GM23338 (cell line): ENCODE measurements around the gene RXRA. TPM values are rescaled to one million over a fixed set of nuclear protein-coding genes. Genes with fewer than 3 reads are reported as not detected.

ENCODE experiments used
- ATAC-seq: fragments of 200-7000 bp; cut with Tn5 transposase; 3 replicates; pipeline ENCODE4 v1.9.1; 2020
- DNase-seq: peaks from one replicate; pipeline ENCODE4 v3.0.0-alpha.2; 2015; ENCODE audit warnings: low spot score
- H2AFZ ChIP-seq: fragments of 200-600 bp; sonication (generic); 2 replicates; pipeline ENCODE4 v1.8.0; 2016; ENCODE audit warnings: antibody characterized with exemption, mild to moderate bottlenecking, moderate library complexity
- H3F3A ChIP-seq: fragments of 200-600 bp; sonication (generic); replicated peaks from 2 replicates; pipeline ENCODE4 v1.8.0; 2017; ENCODE audit warnings: antibody characterized with exemption, mixed run types, low read depth
- H3K27ac ChIP-seq: fragments of 200-600 bp; sonication (generic); 2 replicates; pipeline ENCODE4 v1.6.1; 2016; ENCODE audit warnings: low read depth
- H3K27me3 ChIP-seq: fragments of 200-600 bp; sonication (generic); 2 replicates; pipeline ENCODE4 v1.8.0; 2016; ENCODE audit warnings: mild to moderate bottlenecking, mixed run types, moderate library complexity; ENCODE audit not compliant: insufficient read depth
- H3K36me3 ChIP-seq: fragments of 200-600 bp; sonication (generic); 2 replicates; pipeline ENCODE4 v1.8.0; 2016; ENCODE audit warnings: mild to moderate bottlenecking; ENCODE audit not compliant: insufficient read depth
- H3K4me1 ChIP-seq: fragments of 200-600 bp; sonication (generic); 2 replicates; pipeline ENCODE4 v1.8.0; 2016; ENCODE audit warnings: mild to moderate bottlenecking, moderate library complexity; ENCODE audit not compliant: insufficient read depth
- H3K4me2 ChIP-seq: fragments of 200-600 bp; sonication (generic); 2 replicates; pipeline ENCODE4 v1.7.1; 2017; ENCODE audit warnings: mixed run types
- H3K4me3 ChIP-seq: fragments of 200-600 bp; sonication (generic); 2 replicates; pipeline ENCODE4 v1.6.1; 2016; ENCODE audit warnings: mixed run types
- H3K79me2 ChIP-seq: fragments of 200-600 bp; sonication (generic); replicated peaks from 2 replicates; pipeline ENCODE4 v1.8.0; 2017; ENCODE audit warnings: mild to moderate bottlenecking; ENCODE audit not compliant: insufficient read depth
- H3K9me2 ChIP-seq: fragments of 200-600 bp; sonication (generic); 2 replicates; pipeline ENCODE4 v1.8.0; 2017; ENCODE audit not compliant: insufficient read depth
- H4K20me1 ChIP-seq: fragments of 200-600 bp; sonication (generic); replicated peaks from 2 replicates; pipeline ENCODE4 v1.8.0; 2017; ENCODE audit warnings: mild to moderate bottlenecking; ENCODE audit not compliant: insufficient read depth
- H3K27ac Mint-ChIP-seq: 2 replicates; pipeline ENCODE4 v1.8.0; 2020; ENCODE audit warnings: inconsistent platforms, mild to moderate bottlenecking, moderate library complexity, mixed read lengths
- H3K27me3 Mint-ChIP-seq: 3 replicates; pipeline ENCODE4 v1.8.0; 2022; ENCODE audit warnings: low read depth, mild to moderate bottlenecking, moderate library complexity, mixed read lengths, inconsistent platforms; ENCODE audit not compliant: insufficient read depth, poor library complexity
- H3K36me3 Mint-ChIP-seq: 3 replicates; pipeline ENCODE4 v1.8.0; 2021; ENCODE audit warnings: low read depth, mild to moderate bottlenecking, inconsistent platforms, moderate library complexity, mixed read lengths
- H3K4me1 Mint-ChIP-seq: 3 replicates; pipeline ENCODE4 v1.8.0; 2020; ENCODE audit warnings: mild to moderate bottlenecking, inconsistent platforms, mixed read lengths
- H3K4me3 Mint-ChIP-seq: 3 replicates; pipeline ENCODE4 v1.8.0; 2021; ENCODE audit warnings: moderate library complexity, mild to moderate bottlenecking, inconsistent platforms, mixed read lengths
- H3K9me3 Mint-ChIP-seq: 3 replicates; pipeline ENCODE4 v1.8.0; 2020; ENCODE audit warnings: moderate library complexity, mild to moderate bottlenecking, inconsistent platforms, mixed read lengths
- CREB1 ChIP-seq: fragments of 250-450 bp; sonication (Bioruptor Pico); IDR thresholded peaks from 2 replicates; pipeline ENCODE4 v1.5.0; 2020; ENCODE audit warnings: low read depth, mild to moderate bottlenecking, moderate library complexity
- CTCF ChIP-seq, 2 experiments: fragments of 200-600 bp in 1 of 2; sonication (generic) in 1 of 2; conservative IDR thresholded peaks; 2 replicates each; pipeline versions ENCODE4 v1.5.1 to v1.6.1; 2016 to 2017; ENCODE audit warnings: antibody characterized with exemption in 2 of 2, low read depth in 2 of 2, mild to moderate bottlenecking in 2 of 2, moderate library complexity in 1 of 2
- ETS1 ChIP-seq: IDR thresholded peaks from 2 replicates; pipeline ENCODE4 v1.6.1; 2016; ENCODE audit warnings: antibody characterized with exemption
- EZH2 ChIP-seq: fragments of 200-600 bp; sonication (generic); IDR thresholded peaks from one replicate; pipeline ENCODE4 v1.8.0; 2017; ENCODE audit warnings: antibody characterized with exemption, mild to moderate bottlenecking, low read depth; ENCODE audit not compliant: unreplicated experiment
- JUNB ChIP-seq: IDR thresholded peaks from one replicate; pipeline ENCODE4 v1.6.1; 2016; ENCODE audit warnings: antibody characterized with exemption; ENCODE audit not compliant: unreplicated experiment
- NANOG ChIP-seq: IDR thresholded peaks from 2 replicates; pipeline ENCODE4 v1.6.1; 2016; ENCODE audit warnings: antibody characterized with exemption, borderline replicate concordance
- REST ChIP-seq: IDR thresholded peaks from one replicate; pipeline ENCODE4 v1.6.1; 2018; ENCODE audit warnings: antibody characterized with exemption; ENCODE audit not compliant: unreplicated experiment
- STAT1 ChIP-seq: IDR thresholded peaks from one replicate; pipeline ENCODE4 v1.6.1; 2016; ENCODE audit warnings: antibody characterized with exemption; ENCODE audit not compliant: unreplicated experiment
- ZNF331 ChIP-seq: fragments of 250-450 bp; sonication (Bioruptor Pico); IDR thresholded peaks from 2 replicates; pipeline ENCODE4 v1.5.0; 2020; ENCODE audit warnings: low read depth, mild to moderate bottlenecking, moderate library complexity
- ZNF462 ChIP-seq: fragments of 250-450 bp; sonication (Bioruptor Pico); IDR thresholded peaks from 2 replicates; pipeline ENCODE4 v1.5.0; 2020; ENCODE audit warnings: mild to moderate bottlenecking, moderate library complexity
- polyA plus RNA-seq: library from polyadenylated mRNA; unstranded; fragments of >200 nt; fragmentation: Nextera tagmentation; extraction: Ambion mirVana; gene quantifications from 2 replicates; pipeline ENCODE4 v1.2.1, GENCODE V29; 2016
- total RNA-seq: library from RNA; depleted of rRNA; stranded (reverse); fragments of >200 nt; shearing (Covaris generic); gene quantifications from 2 replicates; pipeline ENCODE4 v1.2.3, GENCODE V29; 2014

Gene RXRA
- total and polyA plus RNA-seq, 2 experiments from 2014 or later, result 4.9 to 17.9 TPM

- Mint-ChIP-seq H3K9me3 (no peaks in the 10 kb centered on the region), H3K4me3 (no peak overlapping the region), H3K36me3 (peaks cover 10% of the 10 kb centered on the region), H3K4me1 (peaks cover 3% of the 10 kb centered on the region; the same call in 2 of the 3 replicates), H3K27ac (no peak overlapping the region), H3K27me3 (peaks cover 5% of the 10 kb centered on the region)
- no peak overlapping the region for H3K4me2 ChIP-seq
- DNase-seq (no peak), ATAC-seq (no peak)
- no peaks in the 10 kb centered on the region; the same call in 1 of the 2 replicates for H4K20me1 ChIP-seq
- H2AFZ ChIP-seq, result no peak overlapping the region
- no peaks in the 10 kb centered on the region for H3K4me1 ChIP-seq
- H3F3A ChIP-seq, result no peaks in the 10 kb centered on the region
- H3K79me2 ChIP-seq, result no peaks in the 10 kb centered on the region
- H3K9me2 ChIP-seq, result no peaks in the 10 kb centered on the region
- no peaks in the 10 kb centered on the region for H3K27me3 ChIP-seq
- no peaks in the 10 kb centered on the region for H3K36me3 ChIP-seq
- no peak overlapping the region for H3K4me3 ChIP-seq
- H3K27ac ChIP-seq, result no peak overlapping the region
- TF ChIP-seq ZNF331 (no peak), JUNB (no peak), CREB1 (CRISPR knock-in tag) (no peak), REST (no peak), STAT1 (no peak), ETS1 (no peak), ZNF462 (no peak), CTCF (conservative IDR thresholded peaks at IDR 0.05; ENCODE audit: low read depth in 2 of 2) (no peak), NANOG (no peak), EZH2 (no peak)
Measured at GRCh38 chr9:134436911-134437310, 110.7 kb downstream of the RXRA start.
